K562 (cell line): ENCODE measurements around the gene ORC5. TPM values are rescaled to one million over a fixed set of nuclear protein-coding genes. Genes with fewer than 3 reads are reported as not detected.

Source experiments
- ASH1L ChIP-seq: fragments of 450-650 bp; IDR thresholded peaks from 2 replicates; pipeline ENCODE4 v1.6.1; 2018; ENCODE audit warnings: borderline replicate concordance, mild to moderate bottlenecking, low read depth; ENCODE audit not compliant: partially characterized antibody
- CBX3 ChIP-seq, 2 experiments: IDR thresholded peaks; 1 replicate in 1 of 2; 2 replicates in 1 of 2; pipeline ENCODE4 v1.6.1; 2012; ENCODE audit warnings: inconsistent platforms in 2 of 2, low read length in 2 of 2, borderline replicate concordance in 1 of 2, control low read depth in 1 of 2
- CBX8 ChIP-seq: fragments of 200-600 bp; sonication (generic); IDR thresholded peaks from 2 replicates; pipeline ENCODE4 v1.6.1; 2012; ENCODE audit warnings: borderline replicate concordance, mixed run types, low read depth, mild to moderate bottlenecking, moderate library complexity, mixed read lengths, low read length, control low read depth, inconsistent platforms; ENCODE audit not compliant: poor library complexity, severe bottlenecking; ENCODE audit errors: extremely low read depth
- EZH2 ChIP-seq: IDR thresholded peaks from 2 replicates; pipeline ENCODE4 v1.6.1; 2012; ENCODE audit warnings: low read depth, mild to moderate bottlenecking, inconsistent platforms, low read length, borderline replicate concordance
- GTF2F1 ChIP-seq: IDR thresholded peaks from 2 replicates; pipeline ENCODE4 v1.6.1; 2011; ENCODE audit warnings: low read depth, low read length, improper control_type of control experiment
- HLTF ChIP-seq: fragments of 450-650 bp; IDR thresholded peaks from 2 replicates; pipeline ENCODE4 v1.6.1; 2016
- HNRNPLL ChIP-seq: fragments of 200-400 bp; formaldehyde crosslinking; IDR thresholded peaks from 2 replicates; pipeline ENCODE4 v1.6.1; 2017; ENCODE audit warnings: low read length, low read depth, mild to moderate bottlenecking; ENCODE audit not compliant: poor library complexity, severe bottlenecking
- KDM1A ChIP-seq, 2 experiments: fragments of 450-650 bp; IDR thresholded peaks; 2 replicates each; pipeline ENCODE4 v1.6.1; 2016; ENCODE audit warnings: mild to moderate bottlenecking in 2 of 2
- L3MBTL2 ChIP-seq: fragments of 450-650 bp; IDR thresholded peaks from 2 replicates; pipeline ENCODE4 v1.6.1; 2016; ENCODE audit warnings: mild to moderate bottlenecking, moderate library complexity
- MAFK ChIP-seq: IDR thresholded peaks from 2 replicates; pipeline ENCODE4 v1.6.1; 2011; ENCODE audit warnings: low read length, improper control_type of control experiment
- NR2C1 ChIP-seq, 2 experiments: fragments of 450-650 bp; IDR thresholded peaks; 2 replicates each; pipeline ENCODE4 v1.6.1; 2017; ENCODE audit warnings: mild to moderate bottlenecking in 2 of 2, antibody characterized with exemption in 1 of 2, inconsistent platforms in 1 of 2, missing compliant biosample characterization in 1 of 2, missing genetic modification characterization in 1 of 2
- PRPF4 ChIP-seq: fragments of 200-400 bp; formaldehyde crosslinking; IDR thresholded peaks from one replicate; pipeline ENCODE4 v1.6.1; 2017; ENCODE audit warnings: low read length, low read depth, mild to moderate bottlenecking; ENCODE audit not compliant: insufficient read depth, poor library complexity, severe bottlenecking
- RB1 ChIP-seq: fragments of 450-650 bp; IDR thresholded peaks from 2 replicates; pipeline ENCODE4 v1.6.1; 2017; ENCODE audit warnings: low read depth, mild to moderate bottlenecking
- RBM39 ChIP-seq: fragments of 200-400 bp; formaldehyde crosslinking; optimal IDR thresholded peaks from 2 replicates; pipeline ENCODE3; 2018; ENCODE audit warnings: low read depth, low read length
- RFX5 ChIP-seq: IDR thresholded peaks from 2 replicates; pipeline ENCODE4 v1.6.1; 2011; ENCODE audit warnings: low read depth, mild to moderate bottlenecking, improper control_type of control experiment, low read length
- SMAD2 ChIP-seq: fragments of 150-350 bp; IDR thresholded peaks from 2 replicates; pipeline ENCODE4 v1.6.1; 2014; ENCODE audit warnings: low read depth, mild to moderate bottlenecking, low read length
- SMARCE1 ChIP-seq: fragments of 450-650 bp; IDR thresholded peaks from 2 replicates; pipeline ENCODE4 v1.7.1; 2016; ENCODE audit warnings: mild to moderate bottlenecking
- SMC3 ChIP-seq: conservative IDR thresholded peaks from 2 replicates; pipeline ENCODE4 v1.6.1; 2011; ENCODE audit warnings: low read depth, low read length, improper control_type of control experiment; ENCODE audit not compliant: insufficient read depth
- STAT5A ChIP-seq: IDR thresholded peaks from 2 replicates; pipeline ENCODE4 v1.6.1; 2012; ENCODE audit warnings: low read length, inconsistent platforms, borderline replicate concordance
- TBP ChIP-seq: optimal IDR thresholded peaks from 2 replicates; pipeline ENCODE3; 2011; ENCODE audit warnings: low read depth, low read length, improper control_type of control experiment
- ZC3H8 ChIP-seq: fragments of 450-650 bp; IDR thresholded peaks from 2 replicates; pipeline ENCODE4 v1.6.1; 2017
- ZFP1 ChIP-seq: fragments of 450-650 bp; formaldehyde crosslinking; IDR thresholded peaks from 2 replicates; pipeline ENCODE4 v1.4.0; 2020; ENCODE audit warnings: mild to moderate bottlenecking, mixed read lengths
- ZNF184 ChIP-seq: sonication (generic); formaldehyde crosslinking; IDR thresholded peaks from 2 replicates; pipeline ENCODE4 v1.5.0; 2020; ENCODE audit warnings: missing genetic modification reagents
- ZNF586 ChIP-seq: fragments of 450-650 bp; formaldehyde crosslinking; conservative IDR thresholded peaks from 2 replicates; pipeline ENCODE4 v1.4.0; 2020; ENCODE audit warnings: mild to moderate bottlenecking, moderate library complexity
- polyA plus RNA-seq, 8 experiments: library from polyadenylated mRNA; depleted of rRNA in 4 of 8; stranded (reverse) in 5 of 8; unstranded in 3 of 8; fragments of >200 nt; fragmentation: Nextera tagmentation in 2 of 8; fragmentation: Illumina TruSeq in 1 of 8; extraction: Ambion mirVana in 2 of 8; extraction: Trizol in 1 of 8; gene quantifications; 2 replicates each; pipeline versions ENCODE4 v1.2.1 to v1.2.3, GENCODE V29; 2011 to 2014; ENCODE audit warnings: inconsistent platforms in 1 of 8, missing spikeins in 1 of 8
- total RNA-seq, 7 experiments: library from RNA; depleted of rRNA in 6 of 7; stranded (reverse); fragments of >200 nt in 6 of 7; fragmentation: Illumina TruSeq in 2 of 7; extraction: Trizol in 2 of 7; gene quantifications; 2 replicates each; pipeline versions ENCODE4 v1.2.1 to v1.2.3, GENCODE V29; 2011 to 2021; ENCODE audit warnings: low replicate concordance in 1 of 7
- TF ChIP-seq, protein P1 (sequence below): fragments of 450-650 bp; conservative IDR thresholded peaks from 2 replicates; pipeline ENCODE4 v1.6.1; 2016; ENCODE audit warnings: missing genetic modification characterization, low read depth, mild to moderate bottlenecking, control low read depth, missing compliant biosample characterization

Gene ORC5
- total and polyA plus RNA-seq, 9 of the 15 experiments (the other 6 are each of a cell fraction or from before 2014, with no cell fraction given), result 29.8 to 136 (median 54.8) TPM

- TF ChIP-seq RB1 (peak; percentile 94), CBX3 (IDR thresholded peaks at IDR 0.05; ENCODE audit: borderline replicate concordance in 1 of 2, low read length in 2 of 2) (peak in 1 of 2 experiments; percentile 86; a peak in 1 of 3 replicates), SMC3 (no peak), PRPF4 (no peak), ZNF586 (CRISPR knock-in tag) (no peak), MAFK (no peak), STAT5A (no peak), RFX5 (no peak), KDM1A (IDR thresholded peaks at IDR 0.05) (no peak), NR2C1 (IDR thresholded peaks at IDR 0.05) (peak; percentile 21; the same call in 1 of the 2 replicates), NR2C1 (tag; IDR thresholded peaks at IDR 0.05) (0 out of 2 replicates have a peak, but pooled peaks have one; percentile 43), HNRNPLL (peak; percentile 79), ZC3H8 (no peak), SMARCE1 (no peak), L3MBTL2 (peak; percentile 74; the same call in 1 of the 2 replicates), ASH1L (no peak), ZNF184 (CRISPR knock-in tag) (no peak), RBM39 (no peak), EZH2 (no peak), TBP (peak; percentile 89), HLTF (no peak), GTF2F1 (0 out of 2 replicates have a peak, but pooled peaks have one; percentile 51), SMAD2 (no peak), CBX8 (no peak), ZFP1 (CRISPR knock-in tag) (no peak)
- TF ChIP-seq, protein P1, sequence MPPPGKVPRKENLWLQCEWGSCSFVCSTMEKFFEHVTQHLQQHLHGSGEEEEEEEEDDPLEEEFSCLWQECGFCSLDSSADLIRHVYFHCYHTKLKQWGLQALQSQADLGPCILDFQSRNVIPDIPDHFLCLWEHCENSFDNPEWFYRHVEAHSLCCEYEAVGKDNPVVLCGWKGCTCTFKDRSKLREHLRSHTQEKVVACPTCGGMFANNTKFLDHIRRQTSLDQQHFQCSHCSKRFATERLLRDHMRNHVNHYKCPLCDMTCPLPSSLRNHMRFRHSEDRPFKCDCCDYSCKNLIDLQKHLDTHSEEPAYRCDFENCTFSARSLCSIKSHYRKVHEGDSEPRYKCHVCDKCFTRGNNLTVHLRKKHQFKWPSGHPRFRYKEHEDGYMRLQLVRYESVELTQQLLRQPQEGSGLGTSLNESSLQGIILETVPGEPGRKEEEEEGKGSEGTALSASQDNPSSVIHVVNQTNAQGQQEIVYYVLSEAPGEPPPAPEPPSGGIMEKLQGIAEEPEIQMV (tag), result no peak
These were observed at the start of gene ORC5 (continued) for GRCh38 chr7:104207731-104208420.
